ENCODE results near the gene ATP13A3. TPM values are rescaled to one million over a fixed set of nuclear protein-coding genes. Genes with fewer than 3 reads are reported as not detected.
"Not testable (repeated sequence)": the region's sequence is repeated elsewhere in the genome, so short reads cannot be mapped to it uniquely, and the experiment has no call there.

The ATP13A3 gene
- total RNA-seq, 1 donor from 2014 or later = 80.2 TPM

GRCh38 chr3:194500198-194500597, 13.4 kb upstream of the ATP13A3 start:
- intact Hi-C loops (cut with micrococcal nuclease) = no loop called here

GRCh38 chr3:194499516-194499915, 12.7 kb upstream of the ATP13A3 start:
- intact Hi-C loops (cut with micrococcal nuclease) = not testable (repeated sequence)

DNA sequence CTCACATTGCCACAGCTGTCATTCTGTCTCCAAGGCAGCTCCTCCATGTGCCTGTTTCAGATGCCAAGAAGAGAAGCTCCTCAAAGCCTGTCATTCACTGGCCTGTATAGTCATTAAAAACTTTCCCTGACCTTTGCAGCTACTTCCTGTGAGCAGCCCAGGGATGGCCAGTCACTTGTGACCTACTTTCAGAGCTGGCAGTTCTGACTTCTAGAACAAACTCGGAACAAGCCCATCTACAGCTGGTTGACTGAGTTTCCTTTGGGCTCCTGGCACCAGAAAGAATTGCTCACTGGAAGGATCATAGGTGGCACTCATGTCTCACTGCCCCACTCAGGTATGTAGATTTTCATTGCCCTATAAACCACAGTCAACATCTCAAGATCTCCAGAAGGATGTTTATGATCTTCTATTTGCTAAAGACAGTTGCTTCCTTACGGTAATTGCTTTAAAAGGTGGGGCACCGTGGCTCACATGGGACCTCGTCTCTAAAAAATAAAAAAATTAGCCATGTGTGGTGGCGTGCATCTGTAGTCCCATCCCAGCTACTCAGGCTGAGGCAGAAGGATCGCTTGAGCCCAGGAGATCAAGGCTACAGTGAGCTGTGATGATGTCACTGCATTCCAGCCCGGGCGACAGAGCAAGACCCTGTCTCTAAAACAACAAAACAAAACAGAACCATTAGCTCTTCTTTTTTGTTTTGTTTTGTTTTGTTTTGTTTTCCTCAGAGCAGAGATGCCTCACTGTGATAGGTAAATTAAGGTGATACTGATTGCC, 11.2 kb upstream of the ATP13A3 start:
- intact Hi-C loops (cut with micrococcal nuclease) = no loop called here

DNA sequence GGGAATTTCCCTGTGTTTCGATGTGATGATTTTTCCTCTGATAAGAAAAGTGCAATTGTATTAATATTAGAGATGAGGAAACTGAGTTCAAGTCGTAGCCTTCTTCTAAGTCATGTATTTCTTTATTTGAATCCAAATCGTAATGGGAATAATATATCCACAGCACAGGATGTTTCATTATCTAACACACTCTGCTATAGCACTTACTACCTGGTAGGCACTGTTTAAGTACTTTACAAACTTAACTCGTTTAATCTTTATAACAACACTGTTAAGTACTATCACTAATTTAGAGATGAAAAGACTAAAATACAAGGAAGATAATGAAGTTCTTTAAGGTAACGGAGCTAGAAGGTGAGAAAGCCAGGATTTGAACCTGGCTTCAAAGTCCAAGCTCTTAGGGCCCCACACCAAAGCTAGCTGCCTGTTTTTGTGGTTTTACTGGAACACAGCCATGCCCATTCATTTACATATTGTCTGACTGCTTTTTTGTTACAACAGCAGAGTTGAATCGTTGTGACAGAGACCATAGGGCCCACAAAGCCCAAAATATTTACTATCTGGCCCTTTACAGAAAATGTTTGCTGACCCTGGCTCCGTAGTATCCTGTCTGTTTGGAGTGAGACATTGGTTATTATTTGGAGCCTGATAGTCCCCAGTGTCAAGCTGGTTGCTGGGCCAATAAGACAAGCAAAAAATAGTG, 9.6 kb upstream of the ATP13A3 start:
- intact Hi-C loops (cut with micrococcal nuclease) = no loop called here

GRCh38 chr3:194494951-194495374, 8.2 kb upstream of the ATP13A3 start:
- intact Hi-C loops (cut with micrococcal nuclease) = no loop called here

DNA sequence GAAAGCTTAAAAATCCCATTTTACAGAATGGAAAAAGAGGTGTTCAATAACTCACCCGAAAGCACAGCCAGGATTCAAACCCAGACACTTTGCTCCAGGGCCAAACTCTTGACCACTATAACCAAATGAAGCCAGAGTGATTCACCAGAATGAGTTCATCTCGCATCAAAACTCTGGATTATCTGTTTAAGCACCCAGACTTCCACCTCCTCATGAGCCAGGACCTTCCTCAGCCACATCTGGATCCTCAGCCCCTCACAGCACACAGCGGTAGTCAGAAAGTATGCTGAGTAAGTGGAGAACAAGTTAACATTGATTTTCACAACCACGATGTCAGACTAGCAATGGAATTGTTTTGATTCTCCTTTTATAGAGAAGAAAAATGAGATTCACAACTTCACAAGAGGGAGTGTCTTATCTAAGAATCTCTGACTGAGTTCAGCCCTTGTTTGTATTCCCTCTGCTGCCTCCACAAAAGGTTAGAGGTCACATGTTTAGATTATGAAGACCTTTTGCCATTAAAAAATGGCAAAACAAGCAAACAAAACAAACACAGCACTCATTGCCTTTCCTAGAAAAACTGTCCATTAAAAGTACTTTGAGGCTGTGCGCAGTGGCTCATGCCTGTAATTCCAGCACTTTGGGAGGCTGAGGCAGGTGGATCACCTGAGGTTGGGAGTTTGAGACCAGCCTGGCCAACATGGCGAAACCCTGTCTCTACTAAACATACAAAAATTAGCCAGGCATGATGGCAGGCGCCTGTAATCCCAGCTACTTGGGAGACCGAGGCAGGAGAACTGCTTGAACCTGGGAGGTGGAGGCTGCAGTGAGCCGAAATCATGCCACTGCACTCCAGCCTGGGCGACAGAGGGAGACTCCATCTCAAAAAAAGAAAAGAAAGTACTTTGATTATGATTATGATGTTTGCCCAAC, 7.5 kb upstream of the ATP13A3 start:
- intact Hi-C loops (cut with micrococcal nuclease) = not testable (repeated sequence)

DNA sequence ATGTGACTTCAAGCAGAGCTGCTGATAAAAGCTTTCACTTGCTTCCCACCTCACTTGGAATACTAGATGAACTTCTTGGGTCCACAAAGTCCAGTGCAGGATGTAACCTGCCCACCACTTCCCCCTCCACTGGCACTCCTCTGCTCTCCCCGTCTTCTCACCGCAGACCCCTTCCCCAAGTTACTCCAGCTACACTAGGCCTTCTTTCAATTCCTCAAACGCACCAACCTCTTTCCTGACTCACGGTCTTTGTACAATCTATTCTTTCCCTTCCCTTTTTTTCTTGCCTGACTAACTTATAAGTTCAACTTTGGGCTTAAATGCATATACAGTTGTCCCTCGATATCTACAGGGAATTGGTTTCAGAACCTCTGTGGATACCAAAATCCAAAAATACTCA, 5.2 kb upstream of the ATP13A3 start:
- intact Hi-C loops (cut with micrococcal nuclease) = no loop called here

GRCh38 chr3:194489736-194490612, 3.2 kb upstream of the ATP13A3 start:
- intact Hi-C loops (cut with micrococcal nuclease) = loop anchor here (5.0 kb wide), 3 partner anchors 158 to 1052 kb away; partner anchors contain the start of genes FAM43A and PPP1R2

DNA sequence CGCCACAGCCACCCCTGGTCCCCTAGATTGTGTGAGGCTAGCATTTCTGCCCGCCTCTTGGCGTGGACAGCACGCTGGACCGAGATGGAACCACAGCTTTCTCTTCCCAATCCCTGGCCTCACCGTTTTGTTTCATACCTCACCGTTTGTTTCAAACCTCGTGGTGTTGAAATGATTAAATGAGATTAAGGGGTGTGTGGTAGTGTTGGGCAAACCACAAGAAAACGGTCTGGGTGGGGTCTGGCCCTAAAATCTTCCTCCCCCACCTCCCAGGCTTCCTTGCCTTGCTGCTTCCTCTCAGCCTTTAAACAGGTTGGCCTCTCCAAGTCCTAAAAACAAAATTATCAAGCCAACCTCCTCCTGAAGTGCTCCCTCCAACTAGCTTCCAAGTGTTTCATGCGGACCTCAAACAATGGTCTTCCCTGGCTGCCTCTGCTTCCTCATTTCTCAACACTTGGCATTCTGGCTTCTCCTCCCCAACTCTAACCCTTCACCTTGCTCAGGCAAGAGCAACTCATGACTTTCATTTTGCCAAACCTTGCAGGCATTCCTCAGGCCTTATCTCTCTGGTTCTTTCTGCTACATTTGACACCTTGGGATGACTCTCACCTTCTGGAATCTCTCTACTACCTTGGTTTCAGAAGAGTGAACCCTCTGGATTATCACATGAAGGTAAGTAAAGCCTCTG, 1.4 kb upstream of the ATP13A3 start:
- intact Hi-C loops (cut with micrococcal nuclease) = loop anchor here (5.0 kb wide), 3 partner anchors 156 to 1054 kb away; partner anchors contain the start of genes FAM43A and PPP1R2

GRCh38 chr3:194487289-194488054, 670 bp upstream of the ATP13A3 start:
- intact Hi-C loops (cut with micrococcal nuclease) = loop anchor here (1.0 to 5.0 kb wide), 13 partner anchors 15 to 1055 kb away; partner anchors contain the start of genes ACAP2, FAM43A, LSG1 and PPP1R2

- intact Hi-C loops (cut with micrococcal nuclease) = loop anchor here (1.0 to 5.0 kb wide), 7 partner anchors 81 to 1056 kb away; partner anchors contain the start of genes ACAP2, FAM43A and PPP1R2
Measured at GRCh38 chr3:194485881-194486539, 792 bp downstream of the ATP13A3 start.

- intact Hi-C loops (cut with micrococcal nuclease) = loop anchor here (5.0 kb wide), 3 partner anchors 153 to 1057 kb away; partner anchors contain the start of genes FAM43A and PPP1R2
Measured at GRCh38 chr3:194485468-194485880, 1.3 kb downstream of the ATP13A3 start.

GRCh38 chr3:194484614-194485013, 2.2 kb downstream of the ATP13A3 start:
- intact Hi-C loops (cut with micrococcal nuclease) = loop anchor here (5.0 kb wide), 4 partner anchors 152 to 1058 kb away; partner anchors contain the start of genes FAM43A and PPP1R2

GRCh38 chr3:194483850-194484249, 3.0 kb downstream of the ATP13A3 start:
- intact Hi-C loops (cut with micrococcal nuclease) = loop anchor here (5.0 kb wide), 1 partner anchor 1048 kb away; no protein-coding TSS in a partner anchor

DNA sequence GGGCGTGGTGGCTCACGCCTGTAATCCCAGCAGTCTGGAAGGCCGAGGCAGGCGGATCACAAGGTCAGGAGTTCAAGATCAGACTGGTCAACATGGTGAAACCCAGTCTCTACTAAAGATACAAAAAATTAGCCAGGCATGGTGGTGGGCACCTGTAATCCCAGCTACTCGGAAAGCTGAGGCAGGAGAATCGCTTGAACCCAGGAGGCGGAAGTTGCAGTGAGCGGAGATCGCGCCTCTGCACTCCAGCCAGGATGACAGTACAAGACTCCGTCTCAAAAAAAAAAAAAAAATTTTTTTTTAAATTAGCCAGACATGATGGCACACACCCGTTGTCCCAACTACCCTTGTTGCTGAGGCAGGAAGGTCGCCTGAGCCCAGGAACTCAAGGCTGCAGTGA, 4.0 kb downstream of the ATP13A3 start:
- intact Hi-C loops (cut with micrococcal nuclease) = loop anchor here (5.0 kb wide), 1 partner anchor 1049 kb away; no protein-coding TSS in a partner anchor

- intact Hi-C loops (cut with micrococcal nuclease) = loop anchor here (5.0 kb wide), 1 partner anchor 1050 kb away; no protein-coding TSS in a partner anchor
Measured at GRCh38 chr3:194482196-194482593, 4.6 kb downstream of the ATP13A3 start.

GRCh38 chr3:194481525-194482195, 5.1 kb downstream of the ATP13A3 start:
- intact Hi-C loops (cut with micrococcal nuclease) = loop anchor here (5.0 kb wide), 1 partner anchor 1051 kb away; no protein-coding TSS in a partner anchor

Measured in T-helper 1 cell treated with Interleukin-12 subunit alpha and Interleukin-12 subunit beta and Interleukin-4 antibody, amounts not matched to agents 30 ng/mL and 1 ng/mL, for 36 hours (primary cell).